NCI-H2196 treated with DMSO at 0.1 percent for 48 hours (cell line): Measurements from ENCODE around the gene CPNE5.
A peak's percentile ranks its signal among the peaks of the same experiment; 100 is the strongest.

Source experiments
- DNase-seq: peaks from one replicate; lab custom pipeline; 2025; ENCODE audit not compliant: unreplicated experiment; lab: John Stamatoyannopoulos, UW

CPNE5 gene

GRCh38 chr6:36836111-36837021 lies 2.9 kb downstream of the CPNE5 start:
- DNase-seq: no peak

DNA sequence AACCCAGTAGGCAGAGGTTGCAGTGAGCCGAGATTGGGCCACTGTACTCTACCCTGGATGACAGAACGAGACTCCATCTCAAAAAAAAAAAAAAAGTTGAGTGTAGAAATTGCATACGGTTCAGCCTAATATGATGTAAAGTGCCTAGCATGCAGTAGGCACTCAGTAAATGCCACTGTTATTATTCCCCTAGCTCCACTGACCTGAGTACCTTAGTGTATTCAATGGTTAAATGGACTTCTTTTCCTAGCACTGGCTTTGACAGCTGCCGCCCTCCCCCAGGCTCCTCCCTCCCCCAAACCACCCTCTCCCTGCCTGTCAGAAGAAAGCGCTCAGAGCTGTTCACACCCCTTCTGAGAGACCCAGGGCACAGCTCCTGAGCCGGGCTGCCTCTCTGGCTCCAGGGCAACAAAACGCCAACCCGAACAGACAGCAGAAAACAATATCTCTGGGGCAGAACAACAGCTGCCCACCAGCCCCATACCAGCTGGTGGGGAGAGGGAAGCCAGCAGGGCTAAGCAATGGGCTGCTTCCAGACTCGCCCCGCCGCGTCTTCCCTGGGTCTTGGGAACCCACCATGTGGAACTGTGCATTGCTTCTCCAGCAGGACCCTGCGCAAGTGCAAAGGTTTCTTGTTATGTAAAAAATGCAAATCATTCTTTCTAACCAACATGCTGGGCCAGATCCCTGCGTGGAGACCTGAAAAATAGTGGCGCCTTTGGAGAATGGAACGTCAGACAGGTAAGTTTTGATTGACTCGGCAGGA lies 4.5 kb downstream of the CPNE5 start:
- no peak for DNase-seq

DNA sequence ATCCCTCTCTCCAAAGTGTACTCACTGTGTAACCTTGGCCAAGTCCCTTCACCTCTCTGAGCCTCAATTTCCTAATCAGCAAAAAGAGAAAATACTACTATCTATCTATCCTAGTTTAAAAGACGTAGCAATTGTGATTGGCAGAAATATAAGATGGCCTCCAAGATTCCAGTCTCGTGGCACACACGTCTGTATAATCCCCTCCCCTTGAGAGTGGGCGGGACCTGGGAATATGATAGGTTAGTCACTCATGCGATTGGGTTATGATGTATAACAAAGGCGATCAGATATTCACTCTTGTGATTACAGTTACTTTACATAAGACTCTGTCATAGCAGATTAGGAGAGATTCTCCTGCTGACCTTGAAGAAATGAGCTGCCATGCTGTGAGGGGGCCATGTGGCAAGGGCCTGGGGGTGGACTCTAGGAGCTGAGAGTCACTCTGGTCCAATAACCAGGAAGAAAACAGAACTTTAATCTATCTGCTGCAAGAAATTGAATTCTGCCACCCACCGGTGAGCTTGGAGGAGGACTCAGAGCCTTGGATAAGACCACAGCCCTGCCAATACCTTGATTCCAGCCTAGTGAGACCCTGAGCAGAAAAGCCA lies 6.0 kb downstream of the CPNE5 start:
- DNase-seq: no peak

DNA sequence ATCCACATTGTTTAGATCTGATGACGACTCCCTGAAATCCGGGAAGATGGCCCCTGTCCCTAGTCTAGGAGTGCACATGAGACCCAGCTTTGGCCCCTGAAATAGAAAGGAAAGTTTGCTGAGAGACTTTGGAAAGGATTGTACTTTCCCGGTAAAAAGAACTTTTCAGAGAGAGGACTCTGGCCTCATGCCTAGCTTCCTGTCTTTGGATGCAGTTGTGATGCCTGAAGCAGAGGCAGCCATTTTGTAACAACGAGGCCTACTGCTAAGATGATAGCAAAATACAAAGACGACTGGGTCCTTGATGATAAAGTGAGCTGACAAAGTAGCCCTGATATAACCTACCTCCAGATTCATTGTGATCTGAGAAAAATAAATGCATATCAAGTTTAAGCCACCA lies 6.9 kb downstream of the CPNE5 start:
- DNase-seq: no peak

GRCh38 chr6:36830577-36830976 lies 8.7 kb downstream of the CPNE5 start:
- DNase-seq: no peak

GRCh38 chr6:36829919-36830544 lies 9.2 kb downstream of the CPNE5 start:
- DNase-seq: peak; percentile 64

DNA sequence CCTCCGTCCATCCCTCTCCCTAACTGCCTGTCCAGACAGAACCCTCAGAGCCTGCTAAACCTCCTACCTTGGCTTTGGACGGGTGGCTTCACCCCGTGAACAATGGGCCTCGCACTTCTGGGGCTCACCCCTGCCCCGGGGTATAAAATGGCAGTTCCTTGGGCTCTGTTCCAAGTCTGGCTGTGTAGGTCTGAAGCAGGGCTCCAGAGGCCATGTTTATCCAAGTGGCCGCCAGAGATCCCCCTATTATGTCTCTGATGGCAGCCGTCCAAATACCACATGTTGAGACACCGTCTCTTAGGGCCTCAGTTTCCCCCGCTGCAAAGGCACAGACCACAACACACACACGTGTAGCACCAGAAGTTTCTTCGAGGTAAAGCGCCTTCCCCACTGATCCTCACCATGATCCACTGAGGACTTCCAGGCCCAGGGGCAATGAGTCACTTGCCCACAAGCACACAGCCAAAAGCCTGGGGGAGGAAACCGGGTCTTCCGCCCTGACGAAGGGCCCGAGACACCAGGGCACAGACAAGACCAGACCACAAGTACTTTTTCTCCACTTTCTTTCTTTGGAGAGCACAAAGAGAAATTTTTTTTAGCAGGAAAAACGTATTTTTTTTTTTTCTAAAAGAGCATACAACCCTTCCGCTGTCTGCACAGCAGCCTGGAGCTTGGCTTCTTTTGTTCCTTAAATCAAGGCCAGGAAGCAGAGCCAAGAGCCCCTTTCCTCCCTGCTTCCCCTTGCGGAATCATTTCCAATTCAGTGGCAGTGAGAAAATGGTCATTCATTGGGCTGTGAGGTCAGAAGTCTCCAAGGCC lies 11.8 kb downstream of the CPNE5 start:
- DNase-seq: no peak

GRCh38 chr6:36826520-36827227 lies 12.6 kb downstream of the CPNE5 start:
- no peak for DNase-seq

- DNase-seq: no peak
Observed at GRCh38 chr6:36825994-36826393, 13.2 kb downstream of the CPNE5 start.

- no peak for DNase-seq
Observed at GRCh38 chr6:36825452-36825851, 13.8 kb downstream of the CPNE5 start.

GRCh38 chr6:36824253-36824652 lies 15.0 kb downstream of the CPNE5 start:
- no peak for DNase-seq

DNA sequence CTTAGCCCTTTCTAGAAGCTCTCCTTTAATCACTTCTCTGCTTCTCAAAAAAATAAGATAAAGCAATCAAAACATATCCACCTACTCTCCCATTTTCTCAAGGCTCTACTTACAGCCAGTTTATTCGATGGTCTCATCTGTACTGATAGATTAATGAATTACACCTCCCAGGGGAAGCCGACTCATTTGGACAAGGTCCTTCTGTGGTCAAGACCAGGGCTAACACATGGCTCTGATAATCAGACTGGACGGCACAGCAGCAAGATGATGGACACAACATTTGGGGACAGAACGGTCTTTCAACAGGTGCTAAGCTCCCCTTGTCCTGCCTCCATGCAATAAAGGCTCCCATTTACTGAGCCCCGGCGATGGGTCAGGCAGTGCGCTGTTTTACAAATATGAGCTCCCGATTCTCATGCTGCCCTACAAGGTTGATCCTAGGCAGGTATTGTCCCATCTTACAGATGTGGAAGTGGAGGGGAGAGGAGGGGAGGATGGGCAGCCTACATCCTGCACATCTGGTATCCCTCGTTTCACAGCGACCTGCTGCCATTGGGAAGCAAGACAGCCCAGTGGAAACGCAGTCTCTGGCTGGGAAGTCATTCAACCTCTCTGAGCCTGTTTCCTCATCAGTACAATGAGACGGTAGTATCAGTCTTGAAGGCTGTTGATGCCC lies 15.7 kb downstream of the CPNE5 start:
- DNase-seq: no peak

DNA sequence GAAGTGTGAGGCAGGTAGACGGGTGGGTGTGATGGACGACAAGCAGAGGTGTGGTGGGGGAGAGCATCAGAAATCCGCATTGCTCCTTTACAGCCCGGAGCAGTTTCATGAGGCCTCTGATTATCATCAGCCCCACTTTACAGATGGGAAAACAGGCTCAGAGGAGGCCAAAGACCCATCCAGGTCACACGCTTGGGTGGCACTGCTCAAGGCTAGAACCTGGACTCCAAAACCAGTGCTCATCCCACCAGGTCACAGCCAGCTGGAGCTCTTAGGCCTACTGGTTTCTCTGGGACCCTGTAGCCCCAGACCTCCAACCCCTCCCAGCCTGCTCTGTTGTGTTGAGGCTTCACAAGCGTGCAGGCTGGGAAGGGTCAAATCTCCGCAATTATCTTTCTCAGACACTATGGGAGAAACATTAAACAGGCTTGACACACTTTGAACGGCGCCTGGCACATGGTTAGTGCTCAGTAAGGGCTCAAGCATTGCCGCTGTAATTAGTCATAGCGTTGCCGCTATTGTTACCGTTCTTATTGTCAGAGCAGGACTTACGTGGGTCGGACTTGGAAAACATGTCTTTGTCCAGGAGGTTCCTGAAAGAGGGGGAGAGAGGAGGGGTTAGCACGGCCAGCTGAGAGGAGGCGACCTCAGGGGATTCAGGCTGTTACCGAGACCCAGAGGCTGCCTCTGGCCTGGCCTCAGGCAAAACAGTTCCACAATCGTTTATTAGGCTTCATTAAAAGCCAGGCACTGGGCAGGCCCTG lies 16.6 kb downstream of the CPNE5 start:
- DNase-seq: no peak

DNA sequence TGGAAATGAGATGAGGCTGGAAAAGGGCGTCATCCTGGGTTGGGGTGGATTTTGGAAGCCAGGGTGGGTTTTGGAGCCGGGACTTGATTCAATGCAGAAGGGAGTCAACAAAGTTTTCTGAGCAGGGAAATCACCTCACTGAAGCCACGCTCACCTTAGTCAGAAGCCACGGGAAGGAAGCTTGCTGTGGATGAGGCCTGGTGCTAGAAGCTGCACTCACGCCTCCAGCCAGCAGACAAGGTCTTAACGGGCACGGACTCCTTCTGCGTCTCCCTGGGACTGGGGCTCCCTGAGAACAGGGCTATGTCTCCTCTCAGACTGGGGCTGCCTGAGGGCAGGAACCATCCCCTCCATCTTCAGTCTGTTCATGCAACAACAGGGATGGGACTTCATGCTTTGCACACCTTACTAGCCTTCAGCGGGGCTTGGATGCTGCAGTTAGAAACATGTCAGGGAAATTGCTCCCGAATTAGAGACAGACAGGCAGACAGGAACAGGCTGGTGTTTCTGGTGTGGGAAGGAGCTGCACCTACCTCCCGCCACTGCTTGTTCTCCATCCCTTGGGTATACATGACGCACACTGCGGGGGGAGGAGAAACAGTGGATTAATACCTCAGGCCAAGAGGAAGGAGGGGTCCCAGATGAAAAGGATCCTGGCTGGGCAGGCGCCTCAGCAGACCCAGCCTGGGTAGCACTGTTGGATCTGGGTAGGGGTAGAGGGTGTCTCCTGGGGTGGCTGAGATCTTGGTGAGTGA lies 17.5 kb downstream of the CPNE5 start:
- DNase-seq: no peak

DNA sequence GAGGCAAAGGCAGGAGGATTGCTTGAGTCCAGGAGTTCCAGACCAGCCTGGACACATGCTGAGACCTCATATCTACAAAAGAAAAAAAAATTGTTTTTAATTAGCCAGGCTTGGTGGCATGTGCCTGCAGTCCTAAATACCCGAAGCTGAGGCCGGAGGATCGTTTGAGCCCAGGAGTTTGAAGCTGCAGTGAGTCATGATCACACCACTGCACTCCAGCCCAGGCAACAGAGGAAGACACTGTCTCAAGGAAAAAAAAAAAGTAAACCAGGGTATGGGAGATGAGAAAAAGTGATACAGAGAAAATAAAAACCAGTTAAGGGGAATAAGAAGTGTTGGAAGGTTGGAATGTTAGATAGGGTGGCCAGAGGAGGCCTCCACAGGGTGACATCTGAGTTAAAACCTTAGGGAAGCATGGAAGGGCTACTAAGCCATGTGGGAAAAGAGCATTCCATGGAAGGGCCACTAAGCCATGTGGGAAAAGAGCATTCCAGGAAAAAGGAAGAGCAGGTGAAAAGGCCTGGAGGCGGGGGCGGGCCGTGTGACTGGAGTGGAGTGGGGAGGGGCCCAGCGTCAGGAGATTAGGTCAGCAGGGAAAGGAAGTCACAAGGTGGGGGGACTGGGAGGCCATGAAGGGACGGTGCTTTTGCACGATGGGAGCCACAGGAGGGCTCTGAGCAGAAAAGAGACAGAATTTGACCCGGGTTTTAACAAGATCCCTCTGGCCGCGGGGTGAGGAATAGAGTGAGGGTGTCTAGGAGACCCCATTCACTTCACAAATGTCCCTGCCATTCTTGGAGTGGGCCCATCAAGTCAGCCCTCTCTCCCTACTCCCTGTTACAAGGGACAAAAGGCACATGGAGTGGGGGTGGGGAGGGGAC lies 18.3 kb downstream of the CPNE5 start:
- no peak for DNase-seq

- no peak for DNase-seq
Observed at GRCh38 chr6:36818756-36819155, 20.5 kb downstream of the CPNE5 start.

GRCh38 chr6:36817847-36818246 lies 21.4 kb downstream of the CPNE5 start:
- no peak for DNase-seq
